ENCODE results near the gene PLXNC1. TPM values are rescaled to one million over a fixed set of nuclear protein-coding genes. Genes with fewer than 3 reads are reported as not detected.

The PLXNC1 gene
- total RNA-seq, 2 donors from 2014 or later, result 9.2 to 15.3 TPM

GRCh38 chr12:94191811-94192210, 43.4 kb downstream of the PLXNC1 start:
- intact Hi-C loops (cut with DNase I), result no loop called here
- DNase-seq (ENCODE audit: low spot score), result no peak

- intact Hi-C loops (cut with DNase I), result no loop called here
These were observed 44.1 kb downstream of the PLXNC1 start for GRCh38 chr12:94192506-94192905.

GRCh38 chr12:94193168-94193567, 44.8 kb downstream of the PLXNC1 start:
- DNase-seq (ENCODE audit: low spot score), result no peak
- intact Hi-C loops (cut with DNase I), result no loop called here

More at GRCh38 chr12:94192506-94192905, 44.1 kb downstream of the PLXNC1 start:
- DNase-seq (ENCODE audit: low spot score), result no peak

- no peak for DNase-seq (ENCODE audit: low spot score)
- intact Hi-C loops (cut with DNase I), result no loop called here
These were observed 47.1 kb downstream of the PLXNC1 start for GRCh38 chr12:94195483-94195882.

- DNase-seq (ENCODE audit: low spot score), result no peak
- intact Hi-C loops (cut with DNase I), result no loop called here
These were observed 50.1 kb downstream of the PLXNC1 start for GRCh38 chr12:94198469-94198868.

- intact Hi-C loops (cut with DNase I), result no loop called here
- no peak for DNase-seq (ENCODE audit: low spot score)
These were observed 50.5 kb downstream of the PLXNC1 start for GRCh38 chr12:94198872-94199271.

GRCh38 chr12:94200069-94200468, 51.7 kb downstream of the PLXNC1 start:
- intact Hi-C loops (cut with DNase I), result no loop called here
- no peak for DNase-seq (ENCODE audit: low spot score)

- intact Hi-C loops (cut with DNase I), result no loop called here
- DNase-seq (ENCODE audit: low spot score), result no peak
These were observed 52.3 kb downstream of the PLXNC1 start for GRCh38 chr12:94200695-94201094.

GRCh38 chr12:94202245-94203180, 54.1 kb downstream of the PLXNC1 start:
- DNase-seq (ENCODE audit: low spot score), result no peak
- intact Hi-C loops (cut with DNase I), result no loop called here

GRCh38 chr12:94203181-94203546, 54.8 kb downstream of the PLXNC1 start:
- intact Hi-C loops (cut with DNase I), result no loop called here
- DNase-seq (ENCODE audit: low spot score), result no peak

GRCh38 chr12:94203796-94204195, 55.4 kb downstream of the PLXNC1 start:
- intact Hi-C loops (cut with DNase I), result no loop called here
- DNase-seq (ENCODE audit: low spot score), result no peak

- DNase-seq (ENCODE audit: low spot score), result no peak
- intact Hi-C loops (cut with DNase I), result no loop called here
These were observed 56.3 kb downstream of the PLXNC1 start for GRCh38 chr12:94204499-94205247.

GRCh38 chr12:94205822-94206221, 57.4 kb downstream of the PLXNC1 start:
- no peak for DNase-seq (ENCODE audit: low spot score)
- intact Hi-C loops (cut with DNase I), result no loop called here

GRCh38 chr12:94206886-94207285, 58.5 kb downstream of the PLXNC1 start:
- intact Hi-C loops (cut with DNase I), result no loop called here
- DNase-seq (ENCODE audit: low spot score), result no peak

- intact Hi-C loops (cut with DNase I), result no loop called here
These were observed 59.1 kb downstream of the PLXNC1 start for GRCh38 chr12:94207467-94207848.

GRCh38 chr12:94207849-94208621, 59.7 kb downstream of the PLXNC1 start:
- no peak for DNase-seq (ENCODE audit: low spot score)
- intact Hi-C loops (cut with DNase I), result no loop called here

More at GRCh38 chr12:94207467-94207848, 59.1 kb downstream of the PLXNC1 start:
- no peak for DNase-seq (ENCODE audit: low spot score)

- DNase-seq (ENCODE audit: low spot score), result no peak
- intact Hi-C loops (cut with DNase I), result no loop called here
These were observed 60.2 kb downstream of the PLXNC1 start for GRCh38 chr12:94208622-94208966.

GRCh38 chr12:94209240-94209639, 60.9 kb downstream of the PLXNC1 start:
- no peak for DNase-seq (ENCODE audit: low spot score)
- intact Hi-C loops (cut with DNase I), result no loop called here

- intact Hi-C loops (cut with DNase I), result no loop called here
These were observed 62.6 kb downstream of the PLXNC1 start for GRCh38 chr12:94211021-94211420.

GRCh38 chr12:94218233-94218632, 69.9 kb downstream of the PLXNC1 start:
- intact Hi-C loops (cut with DNase I), result no loop called here
- no peak for DNase-seq (ENCODE audit: low spot score)

More at GRCh38 chr12:94211021-94211420, 62.6 kb downstream of the PLXNC1 start:
- no peak for DNase-seq (ENCODE audit: low spot score)

Data from posterior vena cava (tissue), 2 donors.